Dedifferentiated amniotic fluid mesenchymal stem cell (primary cell): Measurements from ENCODE around the gene INO80.
"Not testable (repeated sequence)": the region's sequence is repeated elsewhere in the genome, so short reads cannot be mapped to it uniquely, and the experiment has no call there.

Experiments
- DNase-seq: peaks from one replicate; pipeline ENCODE4 v3.0.0-alpha.2; 2016; ENCODE audit errors: extremely low spot score

INO80 gene

DNA sequence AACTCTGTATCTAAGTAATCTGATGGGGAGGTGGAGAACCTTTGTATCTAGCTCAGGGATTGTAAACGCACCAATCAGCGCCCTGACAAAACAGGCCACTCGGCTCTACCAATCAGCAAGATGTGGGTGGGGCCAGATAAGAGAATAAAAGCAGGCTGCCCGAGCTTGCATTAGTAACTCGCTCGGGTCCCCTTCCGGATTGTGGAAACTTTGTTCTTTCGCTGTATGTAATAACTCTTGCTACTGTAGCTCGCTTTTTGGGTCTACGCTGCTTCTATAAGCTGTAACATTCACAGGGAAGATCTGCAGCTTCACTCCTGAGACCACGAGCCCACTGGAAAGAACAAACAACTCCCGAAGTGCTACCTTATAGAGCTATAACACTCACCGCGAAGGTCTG lies 153.8 kb downstream of the INO80 start:
- DNase-seq, result not testable (repeated sequence)

DNA sequence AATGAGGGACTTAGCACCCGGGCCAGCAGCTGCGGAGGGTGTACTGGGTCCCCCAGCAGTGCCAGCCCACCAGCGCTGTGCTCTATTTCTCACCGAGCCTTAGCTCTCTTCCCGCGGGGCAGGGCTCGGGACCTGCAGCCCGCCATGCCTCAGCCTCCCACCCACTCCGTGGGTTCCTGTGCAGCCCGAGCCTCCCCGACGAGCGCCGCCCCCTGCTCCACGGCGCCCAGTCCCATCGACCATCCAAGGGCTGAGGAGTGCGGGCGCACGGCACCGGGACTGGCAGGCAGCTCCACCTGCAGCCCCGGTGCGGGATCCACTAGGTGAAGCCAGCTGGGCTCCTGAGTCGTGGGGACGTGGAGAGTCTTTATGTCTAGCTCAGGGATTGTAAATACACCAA lies 154.3 kb downstream of the INO80 start:
- DNase-seq, result not testable (repeated sequence)

DNA sequence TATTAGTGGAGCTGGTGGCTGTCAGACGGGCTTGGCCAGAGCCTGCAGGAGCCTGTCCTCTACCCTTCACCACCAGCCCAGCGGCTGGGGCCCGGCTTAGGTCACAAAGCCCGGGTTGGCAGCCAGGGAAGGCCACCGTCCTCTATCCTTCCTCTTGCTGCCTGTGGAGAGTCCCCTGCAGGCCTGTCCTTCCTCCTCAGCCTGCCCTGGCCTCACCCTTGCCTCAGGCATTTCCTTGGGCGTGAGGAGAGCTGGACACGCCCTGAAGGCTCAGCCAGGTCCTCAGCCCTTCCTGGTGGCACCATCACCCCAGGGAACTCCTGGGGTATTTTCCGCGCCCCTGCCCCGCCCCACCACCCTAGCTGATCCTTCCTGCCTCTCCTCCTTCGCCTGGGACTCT lies 155.2 kb downstream of the INO80 start:
- DNase-seq, result no peak

DNA sequence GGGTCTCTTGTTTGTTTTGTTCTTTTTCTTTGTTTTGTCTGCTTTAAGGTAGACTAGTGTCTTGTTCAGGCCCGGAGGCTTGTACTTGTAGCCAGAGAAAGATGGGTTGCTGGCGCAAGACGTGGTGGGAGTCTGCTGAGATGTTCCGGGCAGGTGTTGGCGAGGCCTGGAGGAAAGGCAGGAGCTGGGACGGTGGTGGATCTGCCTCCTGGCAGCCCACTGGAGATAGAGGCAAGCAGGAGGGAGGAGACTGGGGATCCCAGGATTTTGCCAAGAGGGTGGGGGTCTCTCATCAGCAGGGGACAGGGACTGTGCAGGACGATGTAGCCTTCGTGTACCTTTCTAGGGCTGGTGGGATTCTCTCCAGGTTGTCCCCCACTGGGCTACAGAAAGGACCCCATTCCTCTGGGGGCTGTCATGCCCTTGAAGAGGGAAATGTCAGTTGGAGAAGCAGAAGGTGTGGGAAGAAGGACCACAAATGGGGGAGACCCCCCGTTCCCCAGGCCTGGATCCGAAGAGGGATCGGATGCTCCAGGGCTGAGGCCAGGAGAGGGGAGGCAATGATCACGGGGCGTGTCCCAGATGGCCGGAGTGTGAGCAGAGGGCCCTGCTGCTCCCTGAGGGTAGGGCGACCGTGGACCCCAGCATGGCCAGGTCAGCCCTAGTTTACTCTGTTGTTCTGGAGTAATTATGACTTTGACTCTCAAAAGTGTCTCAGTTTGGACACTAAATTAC lies 155.8 kb downstream of the INO80 start:
- no peak for DNase-seq

- no peak for DNase-seq
Measured at GRCh38 chr15:40959331-40960141, 156.5 kb downstream of the INO80 start.

DNA sequence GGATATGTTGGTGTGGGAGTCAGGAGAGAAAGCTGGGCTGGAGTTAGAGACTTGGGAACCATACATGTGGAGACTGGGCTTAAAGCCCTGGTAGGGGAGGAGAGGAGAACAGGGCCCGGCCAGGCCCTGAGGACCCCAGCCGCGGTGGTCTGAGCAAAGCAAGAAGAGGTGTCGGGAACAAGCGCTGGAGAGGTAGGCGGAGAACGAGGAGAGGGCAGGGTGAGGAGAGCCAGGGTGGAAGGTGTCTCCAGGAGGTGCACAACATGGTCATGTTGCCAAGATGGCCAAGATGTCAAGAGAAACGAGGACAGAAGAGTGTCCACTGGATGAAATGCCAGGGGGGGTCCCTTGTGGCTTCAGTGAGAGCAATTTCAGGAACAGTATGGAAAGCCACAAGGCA lies 157.4 kb downstream of the INO80 start:
- no peak for DNase-seq

GRCh38 chr15:40958146-40958545 lies 157.9 kb downstream of the INO80 start:
- no peak for DNase-seq

DNA sequence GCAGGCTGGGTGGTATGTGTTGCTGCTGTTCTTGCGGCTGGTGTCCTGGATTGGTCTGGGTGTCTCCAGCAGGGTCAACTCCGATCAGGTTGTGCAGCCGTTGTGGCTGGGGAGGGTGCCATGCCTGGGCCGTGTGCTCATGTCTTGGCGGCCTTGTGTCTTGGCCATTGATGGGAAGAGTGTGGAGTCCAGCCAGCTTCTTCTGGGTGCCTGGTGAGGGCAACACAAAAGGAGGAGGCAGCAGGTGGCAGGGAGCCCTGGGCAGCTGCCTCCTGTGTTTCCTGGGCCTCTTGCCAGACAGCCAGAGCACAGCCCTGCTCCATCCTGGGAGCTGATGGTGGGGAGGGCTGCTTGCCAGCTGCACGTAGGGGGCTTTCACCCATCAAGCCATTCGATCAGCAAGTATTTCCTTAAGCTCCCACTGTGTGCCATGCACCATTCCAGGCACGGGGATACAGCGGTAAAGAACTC lies 158.5 kb downstream of the INO80 start:
- DNase-seq, result no peak

DNA sequence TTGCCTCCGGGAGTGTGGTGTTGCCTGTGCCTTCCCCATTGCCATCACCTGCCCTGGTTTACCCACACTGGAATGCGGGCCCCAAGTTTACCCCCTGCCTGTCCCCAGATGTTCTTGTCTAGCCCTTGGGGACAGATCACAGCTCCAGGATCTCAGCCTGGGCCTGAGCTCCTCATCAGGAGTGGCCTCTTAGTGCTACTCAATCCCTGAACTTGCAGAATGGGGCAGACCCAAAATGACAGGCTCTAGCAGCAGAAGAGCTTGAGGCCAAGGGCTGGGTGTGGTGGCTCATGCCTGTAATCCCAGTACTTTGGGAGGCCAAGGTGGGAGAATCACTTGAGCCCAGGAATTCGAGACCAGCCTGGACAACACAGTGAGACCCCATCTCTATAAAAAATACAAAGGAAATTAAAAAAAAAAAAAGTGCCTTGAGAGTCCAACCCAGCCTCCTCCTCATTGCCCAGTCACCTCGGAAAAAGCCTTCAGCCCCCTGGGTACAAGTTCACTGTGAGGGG lies 159.0 kb downstream of the INO80 start:
- DNase-seq, result no peak

DNA sequence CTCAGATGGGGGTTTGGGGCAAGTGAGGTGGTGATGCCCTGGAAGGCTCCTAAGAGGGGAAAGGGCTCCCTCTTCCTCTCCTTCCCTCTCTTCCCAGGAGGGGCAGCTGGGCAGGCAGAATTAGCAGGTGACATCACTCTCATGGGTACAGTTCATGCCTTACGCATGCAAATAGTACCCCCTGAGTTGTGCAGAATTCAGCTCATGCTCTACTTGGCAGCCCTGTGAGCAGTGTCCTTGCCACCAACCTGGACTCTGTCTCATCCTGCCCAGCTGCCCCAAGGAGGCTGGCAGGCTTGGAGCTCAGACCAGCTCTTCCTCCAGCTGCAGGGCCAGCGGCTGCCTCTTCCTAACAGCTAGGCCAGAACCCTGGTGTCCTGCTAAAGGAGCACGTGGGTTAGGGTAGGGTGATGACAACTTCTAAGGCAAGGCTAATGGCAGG lies 159.5 kb downstream of the INO80 start:
- DNase-seq, result no peak

- no peak for DNase-seq
Measured at GRCh38 chr15:40955930-40956540, 160.0 kb downstream of the INO80 start.

DNA sequence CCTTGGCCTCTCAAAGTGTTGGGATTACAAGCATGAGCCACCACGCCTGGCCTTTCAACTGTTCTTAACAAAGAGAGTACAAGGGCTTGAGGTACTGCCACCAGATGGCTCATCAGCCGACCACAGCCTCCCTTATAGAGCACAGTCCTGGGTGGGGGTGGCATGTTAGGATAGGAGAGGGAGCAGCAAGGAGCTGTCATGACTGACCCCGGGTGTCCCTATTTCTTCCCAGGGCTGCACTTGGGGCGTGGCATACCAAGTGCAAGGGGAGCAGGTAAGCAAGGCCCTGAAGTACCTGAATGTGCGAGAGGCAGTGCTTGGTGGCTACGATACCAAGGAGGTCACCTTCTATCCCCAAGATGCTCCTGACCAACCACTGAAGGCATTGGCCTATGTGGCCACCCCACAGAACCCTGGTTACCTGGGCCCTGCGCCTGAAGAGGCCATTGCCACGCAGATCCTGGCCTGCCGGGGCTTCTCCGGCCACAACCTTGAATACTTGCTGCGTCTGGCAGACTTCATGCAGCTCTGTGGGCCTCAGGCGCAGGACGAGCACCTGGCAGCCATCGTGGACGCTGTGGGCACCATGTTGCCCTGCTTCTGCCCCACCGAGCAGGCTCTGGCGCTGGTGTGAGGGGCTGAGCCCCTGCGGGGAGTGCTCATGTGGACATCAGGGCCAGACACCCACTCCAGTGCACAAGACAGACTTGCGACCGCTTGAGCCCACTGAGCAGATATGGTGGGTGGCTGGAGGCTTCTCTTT lies 160.8 kb downstream of the INO80 start:
- DNase-seq, result no peak

GRCh38 chr15:40954158-40954848 lies 161.8 kb downstream of the INO80 start:
- not testable (repeated sequence) for DNase-seq

DNA sequence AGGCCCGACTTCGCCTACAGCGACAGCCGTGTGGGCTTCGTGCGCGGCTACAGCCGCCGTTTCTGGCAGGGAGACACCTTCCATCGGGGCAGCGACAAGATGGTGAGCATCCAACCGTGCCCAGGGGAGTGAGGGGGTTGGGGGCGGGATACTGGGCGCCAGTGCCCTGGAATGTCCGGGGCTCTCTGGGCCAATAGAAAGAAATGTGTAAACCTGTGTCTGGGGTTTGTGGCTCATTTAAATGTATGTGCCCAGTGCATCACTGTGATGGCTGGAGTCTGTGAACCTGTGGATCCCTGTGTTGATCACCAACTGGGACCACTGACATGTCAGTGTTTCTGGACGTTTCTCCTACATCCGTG lies 162.4 kb downstream of the INO80 start:
- no peak for DNase-seq

DNA sequence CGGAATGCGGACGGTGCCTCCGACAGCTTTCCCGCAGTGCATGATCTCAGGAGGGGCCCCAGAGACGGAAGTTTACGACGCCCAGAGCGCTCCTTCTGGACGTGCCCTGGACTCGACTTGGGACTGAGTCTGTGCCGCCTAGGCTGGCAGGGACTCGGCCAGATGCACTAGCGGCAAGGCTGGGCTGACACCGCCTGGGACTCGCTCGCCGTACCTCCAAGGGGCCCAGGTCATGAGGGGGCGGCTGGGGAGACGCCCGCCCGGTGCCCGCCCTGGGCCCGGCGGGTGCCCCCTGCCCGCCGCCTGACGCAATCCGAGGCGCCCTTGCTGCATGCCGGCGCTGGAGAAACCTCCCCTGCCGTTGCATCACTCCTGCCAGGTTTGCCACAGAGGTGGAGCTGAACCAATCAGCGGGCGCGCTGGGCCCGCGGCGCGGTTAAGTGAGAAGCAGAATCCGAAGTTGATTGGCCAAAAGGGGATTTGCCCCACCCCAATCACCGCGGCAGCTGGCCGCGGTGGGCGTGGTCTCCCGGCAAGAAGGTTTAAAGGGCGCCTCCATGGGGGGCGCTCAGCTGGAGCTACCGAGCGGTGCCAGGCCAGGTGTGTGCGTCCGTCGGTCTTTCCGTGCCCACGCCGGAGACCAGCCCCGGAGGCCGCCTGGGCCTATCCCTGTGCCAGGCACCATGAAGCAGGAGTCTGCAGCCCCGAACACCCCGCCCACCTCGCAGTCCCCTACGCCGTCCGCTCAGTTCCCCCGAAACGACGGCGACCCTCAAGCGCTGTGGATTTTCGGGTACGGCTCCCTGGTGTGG lies 163.0 kb downstream of the INO80 start, which contains the start of gene CHAC1:
CHAC1 (plus strand) TSS at position 571 of the 812 bp plus-strand sequence; CDS start at position 684, 113 bp downstream.
- peak; percentile 95 for DNase-seq

GRCh38 chr15:40952301-40952900 lies 163.7 kb downstream of the INO80 start:
- DNase-seq, result no peak

- no peak for DNase-seq
Measured at GRCh38 chr15:40951764-40952163, 164.3 kb downstream of the INO80 start.

GRCh38 chr15:40949756-40950207 lies 166.3 kb downstream of the INO80 start:
- no peak for DNase-seq

- no peak for DNase-seq
Measured at GRCh38 chr15:40948706-40949473, 167.2 kb downstream of the INO80 start.
